Prostate gland (tissue), 2 donors: ENCODE measurements around the gene REEP6. TPM values are rescaled to one million over a fixed set of nuclear protein-coding genes. Genes with fewer than 3 reads are reported as not detected.

Source experiments
- DNase-seq: peaks from one replicate; pipeline ENCODE4 v3.0.0-alpha.2; 2019; ENCODE audit warnings: low spot score
- H3K27ac ChIP-seq, 2 donors: fragments of 200-600 bp; sonication (generic); 2 replicates each; pipeline ENCODE4 v1.5.1; 2017 to 2019
- H3K27me3 ChIP-seq: fragments of 200-600 bp; sonication (generic); replicated peaks from 2 replicates; pipeline ENCODE4 v1.5.1; 2019; ENCODE audit not compliant: insufficient read depth
- H3K36me3 ChIP-seq, 2 donors: fragments of 200-600 bp; sonication (generic); 1 replicate in 1 of 2; 2 replicates in 1 of 2; pipeline versions ENCODE4 v1.5.1 to v1.8.1; 2017 to 2019
- H3K4me1 ChIP-seq: fragments of 200-600 bp; sonication (generic); replicated peaks from 2 replicates; pipeline ENCODE4 v1.5.1; 2019
- H3K4me3 ChIP-seq, 2 donors: fragments of 200-600 bp; sonication (generic); 2 replicates each; pipeline ENCODE4 v1.5.1; 2017 to 2019
- H3K9me3 ChIP-seq: fragments of 200-600 bp; sonication (generic); 2 replicates; pipeline ENCODE4 v1.5.1; 2017
- CTCF ChIP-seq, 4 experiments: fragments of 200-600 bp in 2 of 4; fragments of 450-650 bp in 2 of 4; sonication (generic) in 2 of 4; IDR thresholded peaks; 1 replicate in 3 of 4; 2 replicates in 1 of 4; pipeline ENCODE4 v1.5.1; 2016 to 2019; ENCODE audit warnings: antibody characterized with exemption in 4 of 4, mild to moderate bottlenecking in 2 of 4, moderate library complexity in 2 of 4
- POLR2A ChIP-seq: fragments of 450-650 bp; IDR thresholded peaks from one replicate; pipeline ENCODE4 v1.6.1; 2016; ENCODE audit warnings: antibody characterized with exemption, mild to moderate bottlenecking
- POLR2AphosphoS5 ChIP-seq: sonication (generic); formaldehyde crosslinking; IDR thresholded peaks from one replicate; pipeline ENCODE4 v1.6.1; 2017; ENCODE audit warnings: antibody characterized with exemption
- WGBS: methylation state at CpG from one replicate; pipeline ENCODE4 v1.1.5; 2018; 5-methylcytosine and 5-hydroxymethylcytosine counted together
- intact Hi-C: fragments of 100-400 bp; cut with DNase I; formaldehyde crosslinking; loops from one replicate; pipeline ENCODE4 v1.14.2; 2022
- total RNA-seq, 2 donors: library from RNA; depleted of rRNA; stranded (reverse); fragments of >200 nt; gene quantifications; one replicate each; pipeline ENCODE4 v1.1.0, GENCODE V29; 2016

Gene REEP6
- total RNA-seq, 2 donors from 2014 or later: 61.9 to 349 TPM

GRCh38 chr19:1509602-1510441 is 18.8 kb downstream of the REEP6 start:
- Histone ChIP-seq H3K36me3 (no peaks in the 10 kb centered on the region), H3K4me1 (no peaks in the 10 kb centered on the region), H3K4me3 (no peak overlapping the region), H3K27ac (no peak overlapping the region), H3K9me3 (no peaks in the 10 kb centered on the region), H3K27me3 (peaks cover 3% of the 10 kb centered on the region)
- DNase-seq: no peak
- TF ChIP-seq POLR2A: no peak
- TF ChIP-seq POLR2AphosphoS5: no peak
- TF ChIP-seq CTCF (IDR thresholded peaks at IDR 0.05): no peak
- intact Hi-C loops: no loop called here
- WGBS: 60% methylated on average over 11 of the region's 11 CpGs

GRCh38 chr19:1510442-1510806 is 19.4 kb downstream of the REEP6 start:
- no peak for TF ChIP-seq POLR2A
- no peak for TF ChIP-seq CTCF (IDR thresholded peaks at IDR 0.05)
- TF ChIP-seq POLR2AphosphoS5: no peak
- intact Hi-C loops: no loop called here
- no peak for DNase-seq
- WGBS: 8% methylated on average over 11 of the region's 25 CpGs
- no peaks in the 10 kb centered on the region for H3K4me1 ChIP-seq
- H3K4me3 ChIP-seq: no peak overlapping the region
- no peak overlapping the region for H3K27ac ChIP-seq
- H3K27me3 ChIP-seq: peaks cover 3% of the 10 kb centered on the region
- H3K36me3 ChIP-seq: no peaks in the 10 kb centered on the region
- no peaks in the 10 kb centered on the region for H3K9me3 ChIP-seq

GRCh38 chr19:1510807-1511206 is 19.8 kb downstream of the REEP6 start:
- no peaks in the 10 kb centered on the region for H3K36me3 ChIP-seq
- H3K4me3 ChIP-seq: no peak overlapping the region
- no peaks in the 10 kb centered on the region for H3K9me3 ChIP-seq
- no peak overlapping the region for H3K27ac ChIP-seq
- no peak for DNase-seq
- whole genome bisulfite sequencing: 42% methylated on average over 8 of the region's 9 CpGs
- TF ChIP-seq POLR2A: no peak
- TF ChIP-seq CTCF (IDR thresholded peaks at IDR 0.05): no peak
- no peak for TF ChIP-seq POLR2AphosphoS5
- H3K27me3 ChIP-seq: peaks cover 3% of the 10 kb centered on the region
- no peaks in the 10 kb centered on the region for H3K4me1 ChIP-seq
- intact Hi-C loops: no loop called here

- TF ChIP-seq CTCF (IDR thresholded peaks at IDR 0.05): no peak
- no peak for TF ChIP-seq POLR2AphosphoS5
- no peak for TF ChIP-seq POLR2A
- Histone ChIP-seq H3K27ac (no peak overlapping the region), H3K36me3 (no peaks in the 10 kb centered on the region), H3K4me3 (no peak overlapping the region), H3K9me3 (no peaks in the 10 kb centered on the region), H3K4me1 (no peaks in the 10 kb centered on the region), H3K27me3 (peaks cover 3% of the 10 kb centered on the region)
- WGBS: 52% methylated on average over 22 of the region's 22 CpGs
- intact Hi-C loops: no loop called here
- DNase-seq: no peak
Measured at GRCh38 chr19:1511318-1512317, 20.6 kb downstream of the REEP6 start.
